ENCODE data around the gene ZNF532. TPM values are rescaled to one million over a fixed set of nuclear protein-coding genes. Genes with fewer than 3 reads are reported as not detected.

The ZNF532 gene
- total RNA-seq, 1 donor from 2014 or later, result 41.3 TPM

- Histone ChIP-seq H3K27me3 (ENCODE audit: control insufficient read depth, insufficient read depth, low read length) (no peaks in the 10 kb centered on the region), H3K36me3 (ENCODE audit: control insufficient read depth, insufficient read depth, low read length) (no peaks in the 10 kb centered on the region), H3K4me3 (ENCODE audit: low read depth, low read length) (no peak overlapping the region)
- FAIRE-seq, result peak; percentile 55
- TF ChIP-seq CTCF (IDR thresholded peaks at IDR 0.05; ENCODE audit: insufficient read depth, low read length, severe bottlenecking), result no peak
- no peak for DNase-seq (ENCODE audit: low read depth)
Observed at GRCh38 chr18:58838165-58838860, 26.4 kb upstream of the ZNF532 start.

GRCh38 chr18:58838946-58839345 lies 25.7 kb upstream of the ZNF532 start:
- H3K36me3 ChIP-seq (ENCODE audit: control insufficient read depth, insufficient read depth, low read length), result no peaks in the 10 kb centered on the region
- no peak overlapping the region for H3K4me3 ChIP-seq (ENCODE audit: low read depth, low read length)
- FAIRE-seq (no peak), DNase-seq (ENCODE audit: low read depth) (no peak)
- H3K27me3 ChIP-seq (ENCODE audit: control insufficient read depth, insufficient read depth, low read length), result no peaks in the 10 kb centered on the region
- no peak for TF ChIP-seq CTCF (IDR thresholded peaks at IDR 0.05; ENCODE audit: insufficient read depth, low read length, severe bottlenecking)

DNA sequence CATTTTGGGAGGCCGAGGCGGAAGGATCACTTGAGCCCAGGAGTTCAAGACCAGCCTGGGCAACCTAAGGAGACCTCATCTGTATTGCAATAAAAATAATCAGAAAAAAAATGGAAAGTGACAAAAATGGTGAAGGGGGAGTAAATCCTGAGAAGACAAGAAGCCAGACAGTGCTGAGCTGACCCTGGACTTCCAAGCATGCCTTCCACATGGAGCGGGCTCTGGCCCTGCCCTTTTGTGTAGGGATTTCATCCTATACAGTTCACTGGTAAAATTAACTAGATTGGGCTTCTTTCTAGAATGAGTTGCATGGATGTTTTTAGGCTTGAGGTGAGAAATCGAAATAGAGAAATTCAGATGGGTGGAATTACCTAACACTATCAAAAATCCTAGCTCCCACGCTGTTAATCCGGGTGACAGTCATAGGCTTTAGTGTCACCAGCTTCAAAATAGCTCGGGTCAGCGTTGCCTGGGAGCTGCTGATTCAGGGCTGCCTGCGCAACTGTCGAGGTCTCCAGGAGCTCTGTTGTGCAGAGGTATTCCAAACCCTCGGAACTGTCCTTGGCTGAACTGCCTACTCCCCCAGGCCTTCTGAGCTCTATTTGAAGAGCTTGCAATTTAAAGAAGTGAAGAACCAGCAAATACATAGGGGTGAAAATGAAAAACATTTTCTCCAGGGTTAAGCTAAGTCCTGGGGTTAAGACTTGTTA lies 21.5 kb upstream of the ZNF532 start:
- no peak for TF ChIP-seq CTCF (IDR thresholded peaks at IDR 0.05; ENCODE audit: insufficient read depth, low read length, severe bottlenecking)
- FAIRE-seq (no peak), DNase-seq (ENCODE audit: low read depth) (no peak)
- Histone ChIP-seq H3K36me3 (ENCODE audit: control insufficient read depth, insufficient read depth, low read length) (no peaks in the 10 kb centered on the region), H3K4me3 (ENCODE audit: low read depth, low read length) (no peak overlapping the region), H3K27me3 (ENCODE audit: control insufficient read depth, insufficient read depth, low read length) (no peaks in the 10 kb centered on the region)

DNA sequence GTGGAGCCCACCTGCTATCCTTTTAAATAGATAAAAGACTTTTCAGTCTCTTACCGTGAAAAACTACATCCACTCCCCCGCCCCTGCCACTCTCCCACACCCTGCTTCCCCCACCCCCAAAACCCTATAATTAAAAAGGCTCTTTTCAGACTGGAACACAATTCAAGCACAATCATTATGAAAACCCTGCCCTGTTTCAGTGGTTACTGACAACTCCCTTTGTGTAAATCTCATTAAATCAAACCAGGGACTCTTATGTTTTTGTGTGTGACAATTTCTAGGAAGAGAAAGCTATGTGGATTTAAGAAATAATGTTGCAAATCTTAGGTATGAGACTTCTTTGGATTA lies 21.0 kb upstream of the ZNF532 start:
- H3K4me3 ChIP-seq (ENCODE audit: low read depth, low read length), result no peak overlapping the region
- no peaks in the 10 kb centered on the region for H3K27me3 ChIP-seq (ENCODE audit: control insufficient read depth, insufficient read depth, low read length)
- H3K36me3 ChIP-seq (ENCODE audit: control insufficient read depth, insufficient read depth, low read length), result no peaks in the 10 kb centered on the region
- no peak for DNase-seq (ENCODE audit: low read depth)
- no peak for TF ChIP-seq CTCF (IDR thresholded peaks at IDR 0.05; ENCODE audit: insufficient read depth, low read length, severe bottlenecking)
- FAIRE-seq, result no peak

- FAIRE-seq (no peak), DNase-seq (ENCODE audit: low read depth) (no peak)
- H3K4me3 ChIP-seq (ENCODE audit: low read depth, low read length), result no peak overlapping the region
- H3K27me3 ChIP-seq (ENCODE audit: control insufficient read depth, insufficient read depth, low read length), result no peaks in the 10 kb centered on the region
- no peaks in the 10 kb centered on the region for H3K36me3 ChIP-seq (ENCODE audit: control insufficient read depth, insufficient read depth, low read length)
- no peak for TF ChIP-seq CTCF (IDR thresholded peaks at IDR 0.05; ENCODE audit: insufficient read depth, low read length, severe bottlenecking)
Observed at GRCh38 chr18:58844871-58845270, 19.8 kb upstream of the ZNF532 start.

Measured in bronchial epithelial cell (primary cell).